Stomach (tissue), 4 donors: ENCODE measurements around the gene SORCS1.

Experiments
- POLR2A ChIP-seq, 4 donors: fragments of 450-650 bp; IDR thresholded peaks; one replicate each; pipeline ENCODE4 v1.6.1; 2016; ENCODE audit warnings: antibody characterized with exemption in 4 of 4, control low read depth in 2 of 4, mild to moderate bottlenecking in 1 of 4, moderate library complexity in 1 of 4
- POLR2AphosphoS5 ChIP-seq, 3 donors: sonication (generic); formaldehyde crosslinking; IDR thresholded peaks; one replicate each; pipeline ENCODE4 v1.6.1; 2016; ENCODE audit warnings: antibody characterized with exemption in 3 of 3
- TF ChIP-seq, protein P1 (sequence below), 7 experiments: fragments of 450-650 bp in 4 of 7; fragments of 200-600 bp in 3 of 7; sonication (generic) in 3 of 7; IDR thresholded peaks; one replicate each; pipeline ENCODE4 v1.5.1; 2016 to 2019; ENCODE audit warnings: antibody characterized with exemption in 7 of 7, control low read depth in 2 of 7, mild to moderate bottlenecking in 1 of 7

GRCh38 chr10:107213861-107214260 is 49.4 kb upstream of the SORCS1 start:
- TF ChIP-seq, protein P1, sequence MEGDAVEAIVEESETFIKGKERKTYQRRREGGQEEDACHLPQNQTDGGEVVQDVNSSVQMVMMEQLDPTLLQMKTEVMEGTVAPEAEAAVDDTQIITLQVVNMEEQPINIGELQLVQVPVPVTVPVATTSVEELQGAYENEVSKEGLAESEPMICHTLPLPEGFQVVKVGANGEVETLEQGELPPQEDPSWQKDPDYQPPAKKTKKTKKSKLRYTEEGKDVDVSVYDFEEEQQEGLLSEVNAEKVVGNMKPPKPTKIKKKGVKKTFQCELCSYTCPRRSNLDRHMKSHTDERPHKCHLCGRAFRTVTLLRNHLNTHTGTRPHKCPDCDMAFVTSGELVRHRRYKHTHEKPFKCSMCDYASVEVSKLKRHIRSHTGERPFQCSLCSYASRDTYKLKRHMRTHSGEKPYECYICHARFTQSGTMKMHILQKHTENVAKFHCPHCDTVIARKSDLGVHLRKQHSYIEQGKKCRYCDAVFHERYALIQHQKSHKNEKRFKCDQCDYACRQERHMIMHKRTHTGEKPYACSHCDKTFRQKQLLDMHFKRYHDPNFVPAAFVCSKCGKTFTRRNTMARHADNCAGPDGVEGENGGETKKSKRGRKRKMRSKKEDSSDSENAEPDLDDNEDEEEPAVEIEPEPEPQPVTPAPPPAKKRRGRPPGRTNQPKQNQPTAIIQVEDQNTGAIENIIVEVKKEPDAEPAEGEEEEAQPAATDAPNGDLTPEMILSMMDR (IDR thresholded peaks at IDR 0.05), result no peak
- TF ChIP-seq POLR2AphosphoS5 (IDR thresholded peaks at IDR 0.05), result no peak
- TF ChIP-seq POLR2A (IDR thresholded peaks at IDR 0.05), result no peak
